Activated T-helper 17 cell treated with anti-CD3 and anti-CD28 coated beads, Interleukin-2, amount 50 U/mL, for 72 hours (primary cell): ENCODE measurements around the gene LCE7A. TPM values are rescaled to one million over a fixed set of nuclear protein-coding genes. Genes with fewer than 3 reads are reported as not detected.

ENCODE experiments used
- ATAC-seq: fragments of 150-1000 bp; cut with Tn5 transposase; replicated peaks from 2 replicates; pipeline ENCODE4 v1.10.0; 2021; ENCODE audit warnings: mild to moderate bottlenecking, moderate library complexity
- H3K27ac Mint-ChIP-seq: one replicate; pipeline ENCODE4 v1.8.0; 2022; ENCODE audit warnings: mixed read lengths
- H3K27me3 Mint-ChIP-seq: one replicate; pipeline ENCODE4 v1.8.0; 2022; ENCODE audit warnings: mixed read lengths
- H3K36me3 Mint-ChIP-seq: one replicate; pipeline ENCODE4 v1.8.0; 2022; ENCODE audit warnings: low read depth, mild to moderate bottlenecking, mixed read lengths
- H3K4me1 Mint-ChIP-seq: one replicate; pipeline ENCODE4 v1.8.0; 2022; ENCODE audit warnings: mixed read lengths
- H3K4me3 Mint-ChIP-seq: one replicate; pipeline ENCODE4 v1.8.0; 2022; ENCODE audit warnings: mild to moderate bottlenecking, mixed read lengths
- H3K9me3 Mint-ChIP-seq: one replicate; pipeline ENCODE4 v1.8.0; 2022; ENCODE audit warnings: mixed read lengths
- total RNA-seq, 2 donors: library from RNA; stranded (reverse); gene quantifications; one replicate each; pipeline ENCODE4 v1.2.3, GENCODE V29; 2022

Gene LCE7A
- total RNA-seq, 2 donors from 2014 or later: not detected

DNA sequence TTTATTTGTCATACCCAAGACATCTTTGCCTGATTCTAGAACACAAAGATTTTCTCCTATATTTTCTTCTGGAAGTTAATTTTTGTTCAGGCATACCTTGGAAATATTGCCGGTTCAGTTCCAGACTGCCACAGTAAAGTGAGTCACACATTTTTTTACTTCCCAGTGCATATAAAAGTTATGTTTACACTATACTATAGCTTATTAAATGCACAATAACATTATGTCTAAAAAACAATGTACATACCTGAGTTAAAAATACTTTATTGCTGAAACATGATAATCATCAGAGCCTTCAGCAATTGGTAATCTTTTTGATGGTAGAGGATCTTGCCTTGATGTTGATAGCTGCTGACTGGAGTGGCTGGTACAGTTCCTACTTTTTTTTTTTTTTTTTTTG is 28.3 kb downstream of the LCE7A start:
- H3K4me3 Mint-ChIP-seq: no peak overlapping the region
- H3K27ac Mint-ChIP-seq: no peak overlapping the region
- H3K36me3 Mint-ChIP-seq: no peaks in the 10 kb centered on the region
- peaks cover 30% of the 10 kb centered on the region for H3K27me3 Mint-ChIP-seq
- no peaks in the 10 kb centered on the region for H3K4me1 Mint-ChIP-seq
- no peak for ATAC-seq
- H3K9me3 Mint-ChIP-seq: peaks cover 4% of the 10 kb centered on the region

DNA sequence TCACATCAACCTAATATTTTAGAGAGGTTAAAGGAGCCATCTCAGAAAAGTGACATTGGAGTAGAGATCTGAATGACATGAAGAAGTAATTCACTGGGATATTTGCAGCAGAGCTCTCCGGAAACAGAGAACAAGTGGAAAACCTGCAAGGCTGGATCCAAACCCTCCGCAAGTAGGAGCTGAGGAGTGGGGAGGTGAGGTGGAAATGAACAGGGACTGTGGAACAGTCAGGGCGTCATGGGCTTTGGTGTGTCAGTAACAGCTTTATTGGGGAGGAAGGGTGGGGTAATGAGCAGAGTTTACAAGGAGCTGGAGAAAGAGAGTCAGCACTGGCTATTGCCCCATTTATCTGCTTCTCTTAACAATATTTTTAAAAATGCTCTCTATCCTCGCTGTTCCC is 39.2 kb downstream of the LCE7A start:
- no peaks in the 10 kb centered on the region for H3K9me3 Mint-ChIP-seq
- ATAC-seq: no peak
- no peaks in the 10 kb centered on the region for H3K36me3 Mint-ChIP-seq
- H3K4me3 Mint-ChIP-seq: no peak overlapping the region
- H3K27me3 Mint-ChIP-seq: peaks cover 47% of the 10 kb centered on the region
- no peak overlapping the region for H3K27ac Mint-ChIP-seq
- no peaks in the 10 kb centered on the region for H3K4me1 Mint-ChIP-seq

- H3K9me3 Mint-ChIP-seq: no peaks in the 10 kb centered on the region
- H3K36me3 Mint-ChIP-seq: no peaks in the 10 kb centered on the region
- no peak overlapping the region for H3K4me3 Mint-ChIP-seq
- H3K4me1 Mint-ChIP-seq: no peaks in the 10 kb centered on the region
- no peak for ATAC-seq
- H3K27me3 Mint-ChIP-seq: peaks cover 41% of the 10 kb centered on the region
- no peak overlapping the region for H3K27ac Mint-ChIP-seq
Measured at GRCh38 chr1:152899883-152900282, 40.1 kb downstream of the LCE7A start.

- Mint-ChIP-seq H3K27me3 (peaks cover 47% of the 10 kb centered on the region), H3K9me3 (no peaks in the 10 kb centered on the region), H3K27ac (no peak overlapping the region), H3K4me3 (no peak overlapping the region), H3K36me3 (no peaks in the 10 kb centered on the region), H3K4me1 (no peaks in the 10 kb centered on the region)
- no peak for ATAC-seq
Measured at GRCh38 chr1:152901631-152902030, 41.8 kb downstream of the LCE7A start.

DNA sequence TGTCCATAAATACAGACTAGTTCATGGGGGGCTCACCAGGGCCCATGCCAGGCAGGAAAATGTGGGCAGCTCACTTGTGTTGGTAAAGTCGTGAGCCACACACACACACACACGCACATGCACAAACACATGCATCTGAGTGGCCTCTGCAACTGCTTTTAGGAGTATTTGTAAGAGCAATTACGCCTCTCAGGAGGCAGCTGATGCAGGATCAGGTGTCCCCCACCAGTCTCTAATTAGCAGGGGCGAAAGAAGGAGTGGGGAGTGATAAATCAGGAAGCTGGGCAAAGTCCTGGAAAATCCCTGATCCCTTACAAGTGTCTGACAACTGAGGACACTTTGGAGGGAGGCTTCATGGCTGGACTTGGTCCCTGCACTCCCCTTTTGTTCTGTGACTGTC is 42.8 kb downstream of the LCE7A start:
- no peak overlapping the region for H3K27ac Mint-ChIP-seq
- H3K4me3 Mint-ChIP-seq: no peak overlapping the region
- no peaks in the 10 kb centered on the region for H3K4me1 Mint-ChIP-seq
- no peak for ATAC-seq
- no peaks in the 10 kb centered on the region for H3K9me3 Mint-ChIP-seq
- H3K36me3 Mint-ChIP-seq: no peaks in the 10 kb centered on the region
- peaks cover 47% of the 10 kb centered on the region for H3K27me3 Mint-ChIP-seq

DNA sequence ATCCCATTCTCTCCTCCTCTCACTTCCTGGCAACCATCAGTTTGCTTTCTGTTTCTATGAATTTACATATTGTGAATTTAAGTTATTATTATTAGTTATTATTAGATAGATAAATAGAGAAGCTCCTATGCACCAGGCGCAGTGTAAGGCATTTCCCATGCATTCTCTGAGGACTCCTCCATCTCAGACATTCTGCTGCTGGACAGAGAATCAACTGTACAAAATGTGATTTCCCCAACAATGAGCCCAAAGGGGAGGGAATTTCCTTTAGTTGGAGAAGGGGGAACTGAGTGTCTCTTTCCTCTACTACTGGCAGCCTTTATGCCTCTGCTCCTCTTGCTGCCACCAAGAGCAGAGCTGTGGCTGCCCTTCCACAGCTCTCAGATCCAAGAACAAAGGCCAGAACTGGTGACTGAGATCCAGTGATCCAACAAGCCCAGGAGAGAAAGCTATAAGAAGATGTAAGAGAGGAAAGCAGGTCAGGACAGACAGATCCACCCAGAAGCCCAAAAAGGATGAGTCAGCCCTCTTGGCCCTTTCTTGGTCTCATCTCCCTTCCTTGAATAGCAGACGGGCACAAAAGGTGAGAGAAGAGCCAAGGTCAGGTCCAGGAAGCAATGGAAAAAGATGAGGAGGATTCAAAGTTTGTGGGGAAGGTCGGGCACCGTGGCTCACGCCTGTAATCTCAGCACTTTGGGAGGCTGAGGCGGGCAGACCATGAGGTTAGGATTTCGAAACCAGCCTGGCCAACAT is 45.1 kb downstream of the LCE7A start:
- Mint-ChIP-seq H3K4me3 (no peak overlapping the region), H3K27me3 (peaks cover 51% of the 10 kb centered on the region), H3K36me3 (no peaks in the 10 kb centered on the region), H3K9me3 (peaks cover 2% of the 10 kb centered on the region), H3K27ac (no peak overlapping the region), H3K4me1 (no peaks in the 10 kb centered on the region)
- ATAC-seq: no peak

DNA sequence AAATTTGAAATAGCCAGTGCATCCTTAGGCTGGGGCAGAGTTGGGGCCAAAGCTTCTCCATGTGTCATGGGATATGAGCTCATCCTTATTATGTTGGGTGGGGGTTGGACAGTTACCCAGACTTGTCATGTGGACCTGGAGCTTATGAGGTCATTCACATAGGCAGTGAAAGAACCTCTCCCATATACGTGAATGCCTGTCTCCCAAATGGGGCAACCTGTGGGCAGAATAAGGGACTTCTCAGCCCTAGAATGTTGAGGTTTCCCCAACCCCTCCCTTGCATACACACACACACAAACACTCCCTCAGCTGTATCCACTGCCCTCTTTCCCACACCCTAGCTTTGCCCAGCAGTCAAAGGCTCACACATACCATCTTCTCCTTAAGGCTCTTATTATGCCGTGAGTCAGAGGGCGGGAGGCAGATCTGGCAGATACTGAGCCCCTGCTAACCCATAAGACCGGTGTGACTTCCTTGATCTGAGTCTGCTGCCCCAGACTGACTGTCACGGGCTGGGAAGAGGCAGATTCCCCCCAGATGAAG is 46.3 kb downstream of the LCE7A start:
- no peaks in the 10 kb centered on the region for H3K36me3 Mint-ChIP-seq
- no peak for ATAC-seq
- H3K9me3 Mint-ChIP-seq: peaks cover 4% of the 10 kb centered on the region
- H3K4me3 Mint-ChIP-seq: no peak overlapping the region
- H3K27me3 Mint-ChIP-seq: peaks cover 46% of the 10 kb centered on the region
- H3K27ac Mint-ChIP-seq: no peak overlapping the region
- no peaks in the 10 kb centered on the region for H3K4me1 Mint-ChIP-seq

DNA sequence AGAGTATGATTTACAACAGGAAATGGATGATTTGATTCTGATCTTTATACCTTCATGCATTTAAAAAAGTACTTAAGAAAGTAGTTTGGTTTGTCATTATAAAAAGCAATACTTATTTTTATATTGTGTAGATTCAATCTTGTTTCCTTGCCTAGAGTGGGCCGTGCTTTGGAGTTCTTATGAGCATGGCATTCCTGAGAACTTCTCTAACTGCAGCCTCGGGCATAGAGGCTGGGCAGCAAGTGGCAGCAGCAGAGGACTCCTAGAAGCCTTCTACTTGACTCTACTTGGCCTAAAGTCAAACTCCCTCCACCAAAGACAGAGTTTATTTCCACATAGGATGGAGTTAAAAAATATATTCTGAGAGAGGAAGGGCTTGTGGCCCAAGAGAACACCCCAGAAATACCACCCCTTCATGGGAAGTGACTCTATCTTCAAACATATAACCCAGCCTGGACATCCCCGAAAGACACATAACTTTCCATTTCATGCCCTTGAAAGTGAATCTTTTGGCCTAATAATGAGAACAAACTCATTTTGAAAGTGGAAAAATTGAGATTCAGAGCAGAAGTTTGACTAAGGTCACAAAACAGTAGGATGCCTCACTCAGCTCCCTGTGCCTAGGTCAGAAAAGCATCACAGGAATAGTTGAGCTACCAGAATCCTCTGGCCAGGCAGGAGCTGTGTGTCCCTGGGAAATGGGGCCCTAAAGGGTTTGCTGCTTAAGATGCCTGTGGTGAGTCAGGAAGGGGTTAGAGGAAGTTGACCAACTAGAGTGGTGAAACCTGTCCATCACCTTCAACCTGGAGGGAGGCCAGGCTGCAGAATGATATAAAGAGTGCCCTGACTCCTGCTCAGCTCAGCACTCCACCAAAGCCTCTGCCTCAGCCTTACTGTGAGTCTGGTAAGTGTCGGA is 48.1 kb downstream of the LCE7A start, which contains the start of gene IVL:
Gene IVL, plus strand, starts transcription at position 861 of the 916 bp plus-strand sequence. CDS start 1,252 bp downstream, outside the sequence.
- Mint-ChIP-seq H3K27me3 (peaks cover 54% of the 10 kb centered on the region), H3K27ac (no peak within 1 kb of the TSS), H3K36me3 (no peaks in the 10 kb centered on the region), H3K9me3 (peaks cover 4% of the 10 kb centered on the region), H3K4me3 (no peak within 1 kb of the TSS), H3K4me1 (no peaks in the 10 kb centered on the region)
- ATAC-seq: peak; percentile 52

DNA sequence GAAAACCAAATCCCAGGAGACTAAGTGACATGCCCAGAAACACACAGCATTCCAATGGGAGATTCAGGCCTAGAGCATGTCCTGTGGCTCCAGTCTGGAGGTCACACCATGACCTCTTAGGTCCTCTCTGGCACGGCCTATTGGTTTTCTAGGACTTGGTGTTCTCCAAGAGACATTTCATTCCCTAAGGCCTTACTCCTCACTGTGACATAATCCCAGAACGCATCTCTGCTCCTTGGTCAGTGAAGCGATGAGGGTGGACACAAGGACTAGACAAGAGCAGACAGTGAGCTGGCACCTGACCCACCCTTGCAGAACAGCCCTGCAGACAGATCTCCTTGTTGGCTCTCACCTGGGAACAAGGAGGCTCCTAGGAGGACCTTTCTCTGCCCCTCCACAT is 49.4 kb downstream of the LCE7A start:
- no peaks in the 10 kb centered on the region for H3K4me1 Mint-ChIP-seq
- H3K27me3 Mint-ChIP-seq: peaks cover 57% of the 10 kb centered on the region
- H3K36me3 Mint-ChIP-seq: no peaks in the 10 kb centered on the region
- ATAC-seq: no peak
- no peak overlapping the region for H3K4me3 Mint-ChIP-seq
- H3K9me3 Mint-ChIP-seq: peaks cover 4% of the 10 kb centered on the region
- H3K27ac Mint-ChIP-seq: no peak overlapping the region

Other genes starting within 250 kb of the LCE7A start
- not detected for gene LCE3B, start 246.2 kb upstream of the LCE7A start, total RNA-seq
- not detected for gene LCE3A, start 236.9 kb upstream of the LCE7A start, total RNA-seq
- not detected for gene LCE2D, start 196.6 kb upstream of the LCE7A start, total RNA-seq
- gene LCE2C, start 184.7 kb upstream of the LCE7A start, total RNA-seq: not detected
- gene LCE2B, start 173.9 kb upstream of the LCE7A start, total RNA-seq: not detected
- not detected for gene LCE2A, start 161.7 kb upstream of the LCE7A start, total RNA-seq
- not detected for gene LCE4A, start 151.8 kb upstream of the LCE7A start, total RNA-seq
- gene KPRP, start 102.0 kb upstream of the LCE7A start, total RNA-seq: not detected
- gene LCE1F, start 84.9 kb upstream of the LCE7A start, total RNA-seq: not detected
- not detected for gene LCE1E, start 73.7 kb upstream of the LCE7A start, total RNA-seq
- gene LCE1D, start 63.3 kb upstream of the LCE7A start, total RNA-seq: not detected
- gene LCE1C, start 53.3 kb upstream of the LCE7A start, total RNA-seq: not detected
- not detected for gene LCE1B, start 48.0 kb upstream of the LCE7A start, total RNA-seq
- gene LCE1A, start 32.5 kb upstream of the LCE7A start, total RNA-seq: not detected
- gene LCE6A, start 17.1 kb upstream of the LCE7A start, total RNA-seq: not detected
- gene SMCP, start 18.3 kb downstream of the LCE7A start, total RNA-seq: not detected
- gene IVL, start 48.5 kb downstream of the LCE7A start, total RNA-seq: not detected
- gene SPRR5, start 87.2 kb downstream of the LCE7A start, total RNA-seq: not detected
- gene SPRR4, start 110.7 kb downstream of the LCE7A start, total RNA-seq: not detected
- not detected for gene SPRR1A, start 124.1 kb downstream of the LCE7A start, total RNA-seq
- gene SPRR3, start 141.8 kb downstream of the LCE7A start, total RNA-seq: not detected
- gene SPRR1B, start 171.2 kb downstream of the LCE7A start, total RNA-seq: not detected
- not detected for gene SPRR2D, start 181.1 kb downstream of the LCE7A start, total RNA-seq
- not detected for gene SPRR2A, start 197.5 kb downstream of the LCE7A start, total RNA-seq
- gene SPRR2B, start 211.6 kb downstream of the LCE7A start, total RNA-seq: not detected
- gene SPRR2E, start 234.5 kb downstream of the LCE7A start, total RNA-seq: not detected